ENCODE measurements around the gene RASGRF2. TPM values are rescaled to one million over a fixed set of nuclear protein-coding genes. Genes with fewer than 3 reads are reported as not detected.

The RASGRF2 gene
- total RNA-seq, 1 experiment from 2014 or later, result not detected

DNA sequence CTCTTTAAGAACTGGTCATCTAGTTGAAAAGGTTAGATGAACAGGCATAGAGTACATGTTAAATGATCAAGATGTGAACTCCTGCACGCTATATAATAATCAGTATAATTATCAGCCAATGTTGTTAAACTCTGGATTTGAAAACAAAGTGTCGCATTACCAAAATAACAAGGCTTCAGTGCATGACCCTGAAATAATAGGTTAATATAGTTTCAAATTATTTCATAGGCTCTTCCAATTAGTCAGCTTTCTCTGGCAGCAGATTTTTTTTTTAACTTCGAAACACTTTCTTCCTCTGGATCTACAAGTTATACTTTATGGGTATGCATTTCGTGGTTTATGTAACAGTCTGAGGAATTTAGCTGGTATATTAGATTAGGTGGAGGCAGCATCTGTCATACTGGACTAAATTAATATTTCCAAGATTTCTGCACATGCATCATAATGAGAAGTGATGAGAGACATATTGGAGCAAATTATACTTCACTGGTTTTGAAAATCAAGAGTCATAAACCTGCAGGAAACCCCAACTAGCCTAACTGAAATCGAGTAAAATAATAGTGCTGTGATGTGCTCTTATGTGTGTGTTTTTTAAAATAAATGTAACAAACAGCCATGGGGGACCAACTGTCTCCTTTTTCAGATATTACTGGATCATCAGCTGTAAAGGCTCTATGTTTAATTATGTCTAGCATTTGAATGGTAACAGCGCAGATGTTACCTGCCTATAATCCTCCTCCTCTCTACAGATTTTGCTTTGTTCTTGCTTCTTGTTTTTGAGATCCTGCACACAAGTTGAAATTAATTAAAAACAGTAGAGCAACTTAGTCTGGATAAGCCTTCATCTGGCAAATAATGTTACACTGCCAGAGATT lies 187.1 kb downstream of the RASGRF2 start:
- TF ChIP-seq, protein P1, sequence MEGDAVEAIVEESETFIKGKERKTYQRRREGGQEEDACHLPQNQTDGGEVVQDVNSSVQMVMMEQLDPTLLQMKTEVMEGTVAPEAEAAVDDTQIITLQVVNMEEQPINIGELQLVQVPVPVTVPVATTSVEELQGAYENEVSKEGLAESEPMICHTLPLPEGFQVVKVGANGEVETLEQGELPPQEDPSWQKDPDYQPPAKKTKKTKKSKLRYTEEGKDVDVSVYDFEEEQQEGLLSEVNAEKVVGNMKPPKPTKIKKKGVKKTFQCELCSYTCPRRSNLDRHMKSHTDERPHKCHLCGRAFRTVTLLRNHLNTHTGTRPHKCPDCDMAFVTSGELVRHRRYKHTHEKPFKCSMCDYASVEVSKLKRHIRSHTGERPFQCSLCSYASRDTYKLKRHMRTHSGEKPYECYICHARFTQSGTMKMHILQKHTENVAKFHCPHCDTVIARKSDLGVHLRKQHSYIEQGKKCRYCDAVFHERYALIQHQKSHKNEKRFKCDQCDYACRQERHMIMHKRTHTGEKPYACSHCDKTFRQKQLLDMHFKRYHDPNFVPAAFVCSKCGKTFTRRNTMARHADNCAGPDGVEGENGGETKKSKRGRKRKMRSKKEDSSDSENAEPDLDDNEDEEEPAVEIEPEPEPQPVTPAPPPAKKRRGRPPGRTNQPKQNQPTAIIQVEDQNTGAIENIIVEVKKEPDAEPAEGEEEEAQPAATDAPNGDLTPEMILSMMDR (IDR thresholded peaks at IDR 0.05; ENCODE audit: unreplicated experiment), result no peak
- POLR2A ChIA-PET, result no interaction called here
- no TSS peak for BruUV-seq (replicated peaks)
- DNase-seq (ENCODE audit: unreplicated experiment), result no peak
- no peak overlapping the region for H3K27ac Mint-ChIP-seq (ENCODE audit: low read depth, unreplicated experiment)
- H3K4me3 Mint-ChIP-seq (ENCODE audit: unreplicated experiment), result no peak overlapping the region
- intact Hi-C loops (cut with micrococcal nuclease), result no loop called here
- CTCF ChIA-PET, result interaction anchor here (0.6 kb wide), 1 partner anchor 158 kb away, joined by 3 read pairs; no protein-coding TSS in a partner anchor
- no peaks in the 10 kb centered on the region for H3K9me3 Mint-ChIP-seq (ENCODE audit: unreplicated experiment)
- H3K36me3 Mint-ChIP-seq (ENCODE audit: insufficient read depth, unreplicated experiment), result no peaks in the 10 kb centered on the region
- H3K27me3 Mint-ChIP-seq (ENCODE audit: insufficient read depth, unreplicated experiment), result no peaks in the 10 kb centered on the region
- no peaks in the 10 kb centered on the region for H3K4me1 Mint-ChIP-seq (ENCODE audit: insufficient read depth, unreplicated experiment)

DNA sequence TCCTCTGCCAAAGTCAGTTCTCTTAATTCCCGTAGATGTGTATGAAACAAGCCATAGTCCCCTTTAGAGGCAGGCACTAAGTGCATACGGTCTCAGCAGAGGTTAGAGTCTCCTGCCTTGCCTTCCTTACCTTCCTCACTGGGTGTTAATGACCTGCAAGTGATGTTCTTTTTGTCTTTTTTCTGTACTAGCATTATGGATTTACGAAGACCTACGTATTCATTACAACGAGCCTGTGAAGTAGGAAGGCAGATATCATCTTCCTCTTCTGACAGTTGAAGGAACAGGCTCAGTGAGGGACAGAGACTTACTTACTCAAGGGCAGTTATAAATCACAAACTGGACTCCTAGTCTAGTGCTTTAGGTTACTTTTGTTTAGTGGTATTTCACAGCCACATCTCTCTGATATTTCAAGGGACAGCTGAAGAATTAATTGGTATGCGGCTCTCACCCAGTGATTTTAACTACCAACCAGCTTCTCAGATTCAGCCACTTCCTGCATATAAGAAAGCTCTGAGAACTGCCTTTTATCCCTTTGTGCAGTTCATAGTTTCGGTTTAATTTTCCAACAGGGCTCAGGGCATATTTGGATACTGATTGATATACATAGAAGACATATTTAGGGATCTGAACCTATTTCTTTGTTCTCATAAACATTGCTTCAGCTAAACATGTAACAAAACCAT lies 187.9 kb downstream of the RASGRF2 start:
- ChIA-PET CTCF (interaction anchor here (0.6 kb wide), 1 partner anchor 441 kb away, joined by 3 read pairs; no protein-coding TSS in a partner anchor), POLR2A (no interaction called here)
- Mint-ChIP-seq H3K27ac (ENCODE audit: low read depth, unreplicated experiment) (no peak overlapping the region), H3K9me3 (ENCODE audit: unreplicated experiment) (no peaks in the 10 kb centered on the region), H3K4me3 (ENCODE audit: unreplicated experiment) (no peak overlapping the region), H3K36me3 (ENCODE audit: insufficient read depth, unreplicated experiment) (no peaks in the 10 kb centered on the region), H3K27me3 (ENCODE audit: insufficient read depth, unreplicated experiment) (no peaks in the 10 kb centered on the region), H3K4me1 (ENCODE audit: insufficient read depth, unreplicated experiment) (no peaks in the 10 kb centered on the region)
- no TSS peak for BruUV-seq (replicated peaks)
- no peak for DNase-seq (ENCODE audit: unreplicated experiment)
- TF ChIP-seq, protein P1 (IDR thresholded peaks at IDR 0.05; ENCODE audit: unreplicated experiment), result no peak
- intact Hi-C loops (cut with micrococcal nuclease), result no loop called here

- no peaks in the 10 kb centered on the region for H3K27me3 Mint-ChIP-seq (ENCODE audit: insufficient read depth, unreplicated experiment)
- no TSS peak for BruUV-seq (replicated peaks)
- ChIA-PET POLR2A (no interaction called here), CTCF (interaction anchor here (0.7 kb wide), 1 partner anchor 13 kb away, joined by 3 read pairs; no protein-coding TSS in a partner anchor)
- TF ChIP-seq, protein P1 (IDR thresholded peaks at IDR 0.05; ENCODE audit: unreplicated experiment), result no peak
- peaks cover 7% of the 10 kb centered on the region for H3K9me3 Mint-ChIP-seq (ENCODE audit: unreplicated experiment)
- no peaks in the 10 kb centered on the region for H3K36me3 Mint-ChIP-seq (ENCODE audit: insufficient read depth, unreplicated experiment)
- intact Hi-C loops (cut with micrococcal nuclease), result no loop called here
- no peaks in the 10 kb centered on the region for H3K4me1 Mint-ChIP-seq (ENCODE audit: insufficient read depth, unreplicated experiment)
- H3K27ac Mint-ChIP-seq (ENCODE audit: low read depth, unreplicated experiment), result no peak overlapping the region
- no peak overlapping the region for H3K4me3 Mint-ChIP-seq (ENCODE audit: unreplicated experiment)
- DNase-seq (ENCODE audit: unreplicated experiment), result peak; percentile 6
Observed at GRCh38 chr5:81151546-81151945, 191.4 kb downstream of the RASGRF2 start.

DNA sequence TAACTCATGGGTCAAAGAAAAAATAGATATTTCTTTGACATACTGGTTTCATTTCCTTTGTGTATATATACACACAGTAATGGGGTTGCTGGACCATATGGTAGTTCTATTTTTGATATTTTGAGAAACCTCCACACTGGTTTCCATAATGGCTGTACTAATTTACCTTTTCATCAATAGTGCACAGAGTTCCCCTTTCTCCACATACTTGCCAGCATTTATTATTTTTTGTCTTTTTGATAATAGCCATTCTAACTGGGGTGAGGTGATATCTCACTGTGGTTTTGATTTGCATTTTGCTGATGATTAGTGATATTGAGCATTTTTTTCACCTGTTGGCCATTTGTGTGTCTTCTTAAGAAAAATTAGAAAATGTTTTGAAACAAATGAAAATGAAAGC lies 194.6 kb downstream of the RASGRF2 start:
- Mint-ChIP-seq H3K27me3 (ENCODE audit: insufficient read depth, unreplicated experiment) (no peaks in the 10 kb centered on the region), H3K9me3 (ENCODE audit: unreplicated experiment) (peaks cover 7% of the 10 kb centered on the region), H3K4me3 (ENCODE audit: unreplicated experiment) (no peak overlapping the region), H3K36me3 (ENCODE audit: insufficient read depth, unreplicated experiment) (no peaks in the 10 kb centered on the region), H3K4me1 (ENCODE audit: insufficient read depth, unreplicated experiment) (no peaks in the 10 kb centered on the region), H3K27ac (ENCODE audit: low read depth, unreplicated experiment) (no peak overlapping the region)
- POLR2A ChIA-PET, result no interaction called here
- no TSS peak for BruUV-seq (replicated peaks)
- DNase-seq (ENCODE audit: unreplicated experiment), result no peak
- TF ChIP-seq, protein P1 (IDR thresholded peaks at IDR 0.05; ENCODE audit: unreplicated experiment), result no peak
- CTCF ChIA-PET, result interaction anchor here (0.5 to 0.9 kb wide), 2 partner anchors 11 to 164 kb away, joined by 3 read pairs; no protein-coding TSS in a partner anchor
- intact Hi-C loops (cut with micrococcal nuclease), result no loop called here
